HG03558 (cell line): Measurements from ENCODE around the gene NTRK2.

Experiments used
- ATAC-seq: cut with Tn5 transposase; IDR thresholded peaks from one replicate; pipeline ENCODE4 v1.9.1; 2021; ENCODE audit warnings: moderate number of reproducible peaks; ENCODE audit not compliant: unreplicated experiment; ENCODE audit errors: extremely low read depth

The NTRK2 gene

GRCh38 chr9:84996716-84997115 lies 327.2 kb downstream of the NTRK2 start:
- no peak for ATAC-seq

GRCh38 chr9:84997472-84997871 lies 327.9 kb downstream of the NTRK2 start:
- ATAC-seq = no peak

- no peak for ATAC-seq
Observed at GRCh38 chr9:84998639-84999038, 329.1 kb downstream of the NTRK2 start.

DNA sequence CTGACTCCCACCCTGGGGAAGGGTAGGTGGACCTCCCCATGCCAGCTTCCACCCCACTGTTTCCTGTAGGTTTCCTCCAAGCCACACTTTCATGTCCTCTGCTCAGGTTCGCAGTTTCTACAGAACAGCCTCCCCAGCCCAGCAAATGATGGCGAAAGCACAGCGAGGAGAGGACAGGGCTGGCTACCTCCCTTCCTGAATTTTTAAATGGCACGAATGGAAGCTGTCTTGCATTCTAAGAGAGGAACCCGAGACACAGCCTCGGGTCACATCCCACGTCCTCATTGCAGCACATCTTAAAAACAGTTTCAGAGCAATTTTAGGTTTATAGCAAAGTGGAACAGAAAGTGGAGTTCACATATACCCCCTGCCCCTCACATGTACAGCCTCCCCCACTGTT lies 330.3 kb downstream of the NTRK2 start:
- ATAC-seq = no peak

- ATAC-seq = no peak
Observed at GRCh38 chr9:85001925-85002324, 332.4 kb downstream of the NTRK2 start.

DNA sequence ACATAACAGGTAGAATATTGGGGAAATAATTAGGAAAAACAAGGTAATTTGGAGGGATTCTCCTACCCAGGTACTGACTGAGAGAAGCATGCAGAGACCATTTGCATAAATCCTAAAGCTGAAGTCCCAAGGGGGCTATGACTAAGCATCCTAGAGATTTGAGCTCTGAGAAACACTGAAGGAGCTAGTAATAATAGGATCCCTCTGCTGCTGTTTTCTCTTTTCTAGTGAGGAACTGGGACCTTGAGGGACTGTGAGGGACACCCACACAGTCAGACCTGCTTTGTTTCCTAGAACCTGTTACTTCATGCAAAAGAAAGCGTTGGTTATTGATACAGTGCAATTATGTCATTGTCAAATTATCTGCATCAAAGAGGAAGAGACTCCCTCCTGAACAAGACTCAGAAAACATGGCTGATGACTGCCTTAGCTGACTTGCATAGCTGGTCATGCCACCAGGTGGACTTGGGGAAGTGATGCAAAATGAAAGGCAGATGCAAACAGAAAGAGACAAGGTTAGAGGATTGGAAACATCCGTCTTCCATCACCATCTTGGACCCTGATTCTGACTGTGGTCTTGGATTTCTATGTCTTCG lies 335.4 kb downstream of the NTRK2 start:
- ATAC-seq = no peak

GRCh38 chr9:85007748-85008147 lies 338.2 kb downstream of the NTRK2 start:
- no peak for ATAC-seq

GRCh38 chr9:85008215-85008614 lies 338.7 kb downstream of the NTRK2 start:
- no peak for ATAC-seq

GRCh38 chr9:85009251-85009650 lies 339.7 kb downstream of the NTRK2 start:
- ATAC-seq = peak; percentile 64

- no peak for ATAC-seq
Observed at GRCh38 chr9:85013703-85014102, 344.2 kb downstream of the NTRK2 start.

DNA sequence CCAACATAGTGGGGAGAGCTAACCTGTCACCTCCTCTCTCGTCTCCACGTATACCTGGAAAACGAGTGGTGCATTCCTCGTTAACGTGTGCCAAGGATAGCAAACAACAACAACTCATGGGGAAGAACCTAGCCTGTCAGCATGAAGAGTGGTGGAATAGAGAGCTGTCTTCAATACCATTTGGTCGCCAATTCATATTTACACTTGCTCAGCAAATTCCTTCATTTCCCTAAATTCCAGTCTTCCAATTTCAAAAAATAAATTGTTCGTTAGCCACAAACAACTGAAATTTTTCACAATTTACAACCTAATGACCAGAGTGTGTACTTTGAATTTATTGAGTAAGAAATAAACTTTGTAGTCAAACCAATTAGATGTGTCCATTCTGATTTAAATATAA lies 344.8 kb downstream of the NTRK2 start:
- no peak for ATAC-seq

GRCh38 chr9:85016384-85017006 lies 347.0 kb downstream of the NTRK2 start:
- no peak for ATAC-seq

- no peak for ATAC-seq
Observed at GRCh38 chr9:85020791-85021190, 351.3 kb downstream of the NTRK2 start.

DNA sequence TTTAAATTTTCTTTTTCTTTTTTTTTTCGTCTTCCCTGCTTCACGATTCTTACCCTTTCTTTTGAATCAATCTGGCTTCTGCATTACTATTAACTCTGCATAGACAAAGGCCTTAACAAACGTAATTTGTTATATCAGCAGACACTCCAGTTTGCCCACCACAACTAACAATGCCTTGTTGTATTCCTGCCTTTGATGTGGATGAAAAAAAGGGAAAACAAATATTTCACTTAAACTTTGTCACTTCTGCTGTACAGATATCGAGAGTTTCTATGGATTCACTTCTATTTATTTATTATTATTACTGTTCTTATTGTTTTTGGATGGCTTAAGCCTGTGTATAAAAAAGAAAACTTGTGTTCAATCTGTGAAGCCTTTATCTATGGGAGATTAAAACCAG lies 352.2 kb downstream of the NTRK2 start:
- ATAC-seq = no peak

- ATAC-seq = no peak
Observed at GRCh38 chr9:85024374-85024773, 354.8 kb downstream of the NTRK2 start.

DNA sequence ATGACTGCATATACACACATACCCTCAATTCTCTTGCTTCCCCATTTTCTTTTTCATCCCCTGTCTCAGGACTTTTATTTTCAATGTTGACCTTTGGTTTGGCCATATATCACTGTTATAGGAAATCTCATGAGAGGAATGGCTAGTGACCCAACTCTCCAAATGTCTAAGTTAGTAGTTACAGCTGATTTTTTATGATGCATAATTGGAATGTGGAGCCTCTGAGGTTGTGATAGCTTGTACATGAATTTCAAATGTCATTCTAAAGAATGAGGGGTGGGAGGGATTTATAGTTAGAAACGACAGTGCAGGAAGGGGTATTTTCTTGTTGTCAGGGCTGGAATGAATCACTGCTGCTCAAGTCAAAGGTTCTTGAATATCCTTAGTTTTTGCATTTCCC lies 356.1 kb downstream of the NTRK2 start:
- no peak for ATAC-seq

DNA sequence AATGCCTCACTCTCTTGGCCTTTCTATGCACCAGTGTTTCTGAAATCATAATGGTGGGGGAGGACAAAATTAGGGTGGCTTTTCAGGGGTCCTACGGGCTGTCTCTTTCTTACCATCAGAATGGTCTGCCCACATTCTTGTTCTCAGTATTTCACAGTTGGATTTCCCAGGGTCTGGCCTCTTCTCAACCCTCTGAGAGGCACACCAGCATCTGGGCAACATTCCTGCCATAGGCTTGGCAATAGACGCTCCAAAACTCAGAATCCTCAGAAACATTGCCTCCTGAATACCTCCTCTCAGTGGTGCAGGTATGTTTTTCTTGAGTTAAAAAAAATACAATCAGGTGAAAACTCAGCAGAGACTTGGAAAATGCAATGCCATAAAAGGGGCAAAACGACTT lies 358.3 kb downstream of the NTRK2 start:
- ATAC-seq = no peak

GRCh38 chr9:85030316-85030715 lies 360.8 kb downstream of the NTRK2 start:
- ATAC-seq = no peak

DNA sequence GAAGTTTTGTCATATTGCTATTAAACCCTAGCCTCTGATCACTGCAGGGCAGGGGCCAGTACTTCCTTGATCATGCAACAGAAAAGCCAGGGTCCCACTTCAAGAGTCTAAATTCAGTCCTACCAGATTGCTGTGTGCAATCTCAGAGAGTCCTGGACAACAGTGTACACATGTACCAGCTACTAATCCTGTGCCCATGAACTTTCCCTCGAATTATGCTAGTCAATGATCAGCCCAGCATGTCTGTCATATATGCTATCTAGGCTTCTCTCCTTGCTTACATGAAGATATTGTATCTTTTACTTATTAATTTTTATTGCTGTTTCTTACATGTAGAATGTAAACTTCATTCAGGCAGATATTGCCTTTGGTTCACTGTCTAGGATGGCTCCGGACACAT lies 367.0 kb downstream of the NTRK2 start:
- ATAC-seq = no peak

DNA sequence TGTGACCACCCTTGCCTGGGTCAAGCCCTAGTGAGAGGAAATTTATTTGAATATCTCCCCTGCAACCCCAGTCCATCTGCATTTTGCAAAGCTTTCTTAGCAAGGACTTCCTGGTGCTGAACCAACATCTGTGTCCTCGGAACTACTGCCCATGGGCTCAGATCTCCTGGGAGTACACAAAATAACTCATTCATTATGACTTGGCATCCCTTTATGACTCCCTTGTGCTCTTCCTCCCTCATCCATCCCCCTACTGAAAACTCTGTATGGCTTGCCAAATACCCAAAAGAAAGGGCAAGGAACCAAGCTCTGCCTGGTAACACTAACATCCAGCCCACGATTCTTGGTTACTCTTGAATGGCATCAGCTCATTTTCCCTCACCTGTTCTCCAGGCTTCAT lies 368.5 kb downstream of the NTRK2 start:
- no peak for ATAC-seq

GRCh38 chr9:85038824-85039608 lies 369.5 kb downstream of the NTRK2 start:
- no peak for ATAC-seq

GRCh38 chr9:85040146-85040545 lies 370.6 kb downstream of the NTRK2 start:
- no peak for ATAC-seq
